GM18511 (cell line): ENCODE measurements around the gene PRR22.

Source experiments
- ATAC-seq: cut with Tn5 transposase; IDR thresholded peaks from one replicate; pipeline ENCODE4 v1.9.1; 2021; ENCODE audit warnings: mild to moderate bottlenecking, moderate library complexity; ENCODE audit not compliant: unreplicated experiment

PRR22 gene

DNA sequence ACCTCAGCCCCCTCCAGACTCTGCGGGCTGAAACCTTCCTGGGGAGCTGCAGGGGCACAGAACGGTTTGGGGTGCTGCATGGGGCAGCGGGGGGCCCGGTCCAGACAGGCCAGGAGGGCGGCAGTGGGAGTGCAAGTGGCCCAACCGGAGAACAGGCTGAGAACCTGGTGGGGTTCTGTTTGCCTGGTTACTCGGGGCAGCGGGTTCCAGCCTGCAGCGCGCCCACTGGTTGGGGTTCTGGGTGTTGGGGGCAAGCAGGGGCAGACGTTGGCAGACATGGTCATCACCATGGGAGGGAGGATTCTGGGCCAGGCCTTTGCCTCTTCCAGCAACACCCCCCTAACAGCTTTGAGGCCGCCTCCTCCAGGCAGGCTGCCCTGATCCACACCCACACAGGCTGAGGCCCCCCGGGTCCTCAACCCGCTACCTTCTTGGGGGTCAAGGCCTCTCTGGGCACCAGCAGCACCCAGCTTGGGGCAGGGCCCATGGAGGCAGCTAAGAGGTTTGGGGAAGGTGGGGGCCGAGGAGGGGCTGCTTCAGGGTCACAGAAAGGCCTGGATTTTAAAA lies at the start of gene PRR22:
PRR22 (minus strand) TSS at position 166 of the 567 bp plus-strand sequence; CDS start at position 80, 86 bp downstream.
- no peak for ATAC-seq

DNA sequence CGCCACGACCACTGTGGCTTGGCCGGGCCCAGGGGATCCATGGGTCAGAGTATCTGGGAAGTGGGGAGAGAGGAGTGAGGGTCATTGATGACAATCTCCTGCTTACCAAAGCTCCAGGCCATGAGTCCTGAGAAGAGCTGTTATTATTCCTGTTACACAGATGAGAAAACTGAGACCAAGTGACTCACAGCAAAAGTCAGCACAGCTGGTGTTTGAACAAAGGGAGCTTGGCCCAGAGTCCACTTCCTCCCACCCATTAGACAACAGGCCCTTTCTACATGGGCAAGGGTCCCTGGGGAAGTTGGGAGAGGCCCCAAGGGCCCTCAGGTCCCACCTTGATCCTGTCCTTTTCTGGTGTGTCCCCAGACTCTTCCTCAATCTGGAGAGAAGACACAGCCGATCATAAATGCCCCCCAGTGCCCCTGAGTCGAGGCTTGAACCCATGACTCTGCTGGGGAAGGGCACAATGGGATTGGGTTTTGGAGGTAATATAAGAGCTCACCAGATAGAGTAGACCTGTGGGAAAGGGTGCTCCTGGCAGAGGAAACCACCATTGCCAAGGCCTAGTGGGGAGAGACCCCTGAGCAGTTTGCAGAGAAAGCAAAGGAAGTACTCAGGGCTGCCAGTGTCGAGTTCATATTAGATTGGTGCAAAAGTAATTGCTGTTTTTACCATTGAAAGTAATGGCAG lies 48.1 kb upstream of the PRR22 start:
- no peak for ATAC-seq

DNA sequence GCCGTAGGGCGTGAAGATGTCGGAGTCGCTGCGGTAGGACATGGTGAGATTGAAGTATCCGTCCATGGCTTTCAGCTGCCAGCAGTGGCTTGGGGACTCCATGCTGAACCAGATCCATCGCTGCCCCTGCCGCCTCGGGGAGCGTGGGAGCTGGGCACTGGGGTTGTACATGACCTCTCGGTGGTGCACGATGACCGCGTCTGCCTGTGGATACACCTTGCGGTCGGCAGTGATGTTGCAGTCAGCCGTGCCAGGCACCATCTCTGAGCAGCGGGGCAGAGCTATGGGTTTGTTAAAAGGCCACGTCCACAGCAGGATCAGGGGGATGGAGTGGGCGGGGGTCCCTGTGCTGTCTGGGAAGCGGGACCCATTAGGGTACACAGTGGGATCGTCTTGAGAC lies 47.5 kb upstream of the PRR22 start:
- ATAC-seq = no peak

DNA sequence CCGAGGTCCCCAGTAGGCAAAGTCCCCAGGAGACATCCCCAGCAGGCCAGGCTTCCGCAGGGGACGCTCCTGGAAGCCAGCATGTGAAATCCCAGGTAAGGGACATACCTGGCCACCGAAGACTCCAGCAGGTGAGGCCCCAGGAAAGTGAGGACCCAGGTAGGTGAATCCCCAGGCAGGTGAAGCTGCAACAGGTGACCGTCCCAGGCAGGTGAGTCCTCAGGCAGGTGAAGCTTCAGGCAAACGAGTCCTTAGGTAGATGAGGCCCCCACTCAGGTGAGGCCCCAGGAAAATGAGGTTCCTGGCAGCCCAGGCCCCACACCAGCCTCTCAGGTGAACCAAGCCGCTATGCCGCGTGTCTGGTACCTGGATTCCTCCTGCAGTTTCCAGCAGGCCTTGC lies 46.6 kb upstream of the PRR22 start:
- no peak for ATAC-seq

GRCh38 chr19:5829567-5830310 lies 45.2 kb upstream of the PRR22 start:
- ATAC-seq = no peak

DNA sequence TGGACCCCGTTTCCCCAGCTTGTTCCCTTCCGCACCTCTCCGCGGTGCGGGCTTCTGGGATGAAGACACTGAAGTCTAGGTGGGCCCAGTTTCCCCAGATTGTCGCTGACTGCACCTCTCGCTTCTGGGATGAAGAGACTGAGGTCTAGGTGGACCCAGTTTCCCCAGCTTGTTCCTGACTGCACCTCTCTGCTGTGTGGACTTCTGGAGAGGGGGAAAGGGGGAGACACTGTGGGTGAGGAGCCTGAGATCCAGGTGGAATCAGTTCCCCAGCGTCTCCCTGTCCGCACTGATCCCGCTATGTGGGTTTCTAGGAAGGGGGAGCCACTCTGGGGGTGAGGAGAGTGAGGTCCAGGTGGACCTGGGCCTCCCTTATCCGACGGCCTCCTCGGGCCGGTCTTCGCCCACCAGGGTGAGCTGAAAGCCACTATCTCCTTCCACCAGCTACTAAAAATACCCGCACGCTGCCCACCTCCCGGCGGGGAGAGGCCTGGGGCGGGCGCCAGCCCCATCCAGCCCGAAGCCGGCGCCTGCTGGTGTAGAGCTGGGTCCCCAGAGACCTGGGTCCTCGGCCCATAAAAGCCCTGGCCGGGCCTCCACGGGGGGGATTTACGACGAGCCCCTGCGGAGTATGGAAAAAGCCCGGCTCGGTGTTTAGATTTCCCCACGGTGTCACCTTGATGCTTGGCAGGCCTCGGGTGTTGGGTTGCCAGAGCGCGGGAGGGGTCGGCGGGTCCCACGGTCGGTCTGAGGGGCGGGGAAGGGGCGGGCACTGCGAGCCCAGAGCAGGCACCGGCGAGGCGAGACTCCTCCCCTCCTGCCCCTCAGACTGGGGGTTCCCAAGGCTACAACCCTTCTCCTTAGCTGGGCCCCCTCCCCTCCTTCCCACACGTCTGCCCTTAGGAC lies 44.4 kb upstream of the PRR22 start:
- no peak for ATAC-seq

- peak; percentile 71 for ATAC-seq
Measured at GRCh38 chr19:5827891-5828660, 43.5 kb upstream of the PRR22 start.

GRCh38 chr19:5827342-5827890 lies 42.9 kb upstream of the PRR22 start:
- no peak for ATAC-seq

DNA sequence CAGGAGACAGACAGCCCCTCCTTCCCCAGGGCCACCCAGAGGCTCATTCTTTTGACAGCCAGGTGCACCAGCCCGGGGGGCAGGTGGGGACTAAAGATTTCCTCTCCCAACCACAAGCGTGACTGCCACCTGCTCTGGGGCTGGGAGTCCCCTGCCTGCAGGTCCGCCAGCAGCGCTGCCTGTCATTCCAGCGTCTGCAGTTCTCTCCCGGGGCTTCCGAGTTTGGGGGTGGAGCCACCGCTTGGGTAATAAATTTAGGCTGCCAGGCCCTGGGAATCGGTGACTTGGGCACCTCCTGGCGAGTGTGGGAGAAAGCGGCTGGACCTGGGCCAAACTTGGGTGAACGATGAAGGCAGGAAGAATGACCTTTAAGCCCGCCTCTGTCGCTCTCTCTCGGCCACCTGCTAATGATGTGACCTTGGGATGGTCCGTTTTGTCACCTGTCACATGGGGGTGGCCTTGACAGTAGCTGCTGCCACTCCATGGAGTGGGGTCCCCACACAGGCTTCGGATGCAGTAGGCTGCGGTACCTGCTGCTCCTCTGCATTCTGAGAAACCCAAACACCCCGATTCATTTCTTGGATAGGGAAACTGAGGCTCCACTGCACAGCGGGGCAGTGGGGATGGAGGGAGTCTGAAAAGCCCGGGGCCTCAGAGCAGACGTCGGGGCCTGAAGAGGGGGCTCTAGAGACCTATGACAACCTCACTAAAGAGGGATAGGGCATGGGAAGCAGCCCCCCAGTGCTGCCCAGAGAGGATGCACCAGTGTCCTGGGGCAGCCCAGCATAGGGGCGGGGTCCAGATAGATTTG lies 42.2 kb upstream of the PRR22 start:
- no peak for ATAC-seq

GRCh38 chr19:5825178-5825577 lies 40.6 kb upstream of the PRR22 start:
- ATAC-seq = no peak

DNA sequence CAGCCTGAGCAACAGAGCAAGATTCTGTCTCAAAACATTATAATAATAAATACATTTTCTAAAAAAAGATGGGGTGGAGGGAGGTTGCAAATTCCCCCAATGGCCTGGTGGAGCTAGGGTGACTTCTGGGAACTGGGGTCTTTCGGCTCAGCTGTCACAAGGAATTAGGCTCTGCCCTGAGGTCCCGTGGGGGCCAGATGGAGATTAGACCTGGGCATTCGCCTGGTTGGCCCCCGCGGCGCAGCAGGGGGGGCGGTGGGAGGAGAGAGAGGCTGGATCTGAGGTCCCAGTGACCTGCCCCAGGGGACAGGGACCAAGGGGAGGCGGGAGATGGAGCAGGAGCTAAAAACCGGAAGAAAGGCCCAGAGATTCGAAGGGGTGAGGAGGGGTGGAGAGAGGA lies 40.2 kb upstream of the PRR22 start:
- ATAC-seq = no peak

DNA sequence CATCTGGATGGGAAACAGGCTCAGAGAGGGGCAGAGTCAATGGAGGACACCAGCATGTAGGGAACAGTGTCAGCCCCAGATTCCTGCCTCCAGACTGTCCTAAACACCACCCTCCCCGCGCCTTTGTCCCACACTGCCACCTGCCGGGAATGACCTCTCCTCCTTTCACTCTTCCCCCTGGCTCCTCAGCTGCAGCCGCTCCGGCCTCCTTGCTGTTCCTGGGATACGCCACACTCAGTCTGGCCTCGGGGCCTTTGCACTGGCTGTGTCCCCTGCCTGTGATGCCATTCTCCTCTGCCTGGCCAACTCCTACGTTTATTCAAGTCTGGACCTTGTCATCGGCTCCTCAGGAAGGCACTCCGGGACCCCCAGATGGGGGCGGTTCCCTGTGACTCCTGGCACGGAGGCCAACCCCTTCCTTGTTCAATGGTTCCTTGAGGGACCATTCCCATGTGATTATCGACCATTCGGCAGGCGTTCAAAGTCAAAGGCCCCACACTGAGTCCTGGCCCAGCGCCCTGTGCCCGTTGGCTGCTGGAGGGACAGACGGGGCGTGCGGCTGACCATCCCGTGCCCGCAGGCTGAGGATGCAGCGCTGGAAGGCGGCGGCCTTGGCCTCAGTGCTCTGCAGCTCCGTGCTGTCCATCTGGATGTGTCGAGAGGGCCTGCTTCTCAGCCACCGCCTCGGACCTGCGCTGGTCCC lies 39.2 kb upstream of the PRR22 start:
- no peak for ATAC-seq

DNA sequence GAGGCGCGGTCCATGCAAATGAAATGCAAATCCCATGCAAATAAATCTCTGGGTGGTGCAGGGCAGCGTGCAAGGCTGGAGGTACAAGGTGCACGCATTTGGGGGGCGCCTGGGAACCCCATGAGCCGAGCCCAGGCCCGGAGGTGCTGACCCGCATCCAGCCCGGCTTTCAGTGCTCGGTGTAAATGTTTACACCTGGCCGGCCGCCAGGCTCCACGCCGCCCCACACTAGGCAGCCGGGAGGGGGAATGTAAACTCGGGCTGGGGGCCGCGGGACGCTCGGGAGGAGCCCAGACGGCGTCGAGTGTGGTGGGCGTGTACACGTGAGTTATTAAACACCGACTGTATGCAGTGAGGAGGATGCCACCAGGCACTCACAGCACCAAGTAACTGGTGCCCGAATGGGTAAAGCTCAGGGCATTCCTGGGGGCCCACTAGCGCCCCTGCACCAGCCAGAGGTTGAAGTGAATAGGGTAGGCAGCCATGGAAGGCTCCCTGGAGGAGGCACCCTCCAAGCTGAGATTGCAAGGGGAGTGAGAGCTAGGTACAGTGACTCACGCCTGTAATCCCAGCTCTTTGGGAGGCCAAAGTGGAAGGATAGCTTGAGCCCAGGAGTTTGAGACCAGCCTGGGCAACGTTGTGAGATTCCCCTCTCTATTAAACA lies 37.8 kb upstream of the PRR22 start:
- no peak for ATAC-seq

GRCh38 chr19:5821521-5822180 lies 37.1 kb upstream of the PRR22 start:
- ATAC-seq = no peak

DNA sequence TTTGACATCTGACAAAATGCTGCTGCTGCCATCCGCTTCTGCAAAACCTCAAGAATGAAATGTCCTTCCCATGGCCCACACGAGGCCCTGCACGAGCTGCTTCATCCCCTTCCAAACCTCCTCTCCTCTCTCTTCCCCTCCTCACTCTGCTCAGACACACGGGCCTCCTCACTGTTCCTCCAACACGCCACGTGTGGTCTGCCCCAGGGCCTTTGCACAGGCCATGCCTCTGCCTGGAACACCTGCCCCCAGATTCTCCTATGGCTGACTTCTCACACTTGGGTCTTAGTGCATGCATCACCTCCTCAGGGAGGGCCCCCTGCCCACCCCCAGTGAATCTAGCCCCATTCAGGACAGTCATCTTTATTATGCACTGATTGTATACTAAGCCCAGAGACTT lies 36.2 kb upstream of the PRR22 start:
- ATAC-seq = no peak

DNA sequence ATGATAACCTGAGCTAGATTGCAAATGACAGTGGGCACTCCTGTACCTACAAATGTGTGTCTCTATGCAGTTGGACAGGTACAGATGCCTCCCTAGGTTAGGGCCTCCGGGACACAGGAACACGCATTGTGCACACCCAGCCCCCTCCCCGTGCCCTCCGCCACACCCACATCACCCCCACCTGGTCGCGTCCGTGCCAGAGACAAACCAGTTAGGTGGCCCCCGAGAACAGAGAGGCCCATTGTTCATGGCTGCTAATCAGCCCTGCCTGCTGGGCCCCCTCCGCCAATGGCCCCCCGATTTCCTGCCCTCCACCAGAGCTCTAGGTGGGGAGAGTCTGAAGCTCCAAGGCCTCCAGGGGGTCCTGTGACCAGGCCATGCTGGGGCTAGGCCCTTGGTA lies 34.0 kb upstream of the PRR22 start:
- ATAC-seq = no peak

DNA sequence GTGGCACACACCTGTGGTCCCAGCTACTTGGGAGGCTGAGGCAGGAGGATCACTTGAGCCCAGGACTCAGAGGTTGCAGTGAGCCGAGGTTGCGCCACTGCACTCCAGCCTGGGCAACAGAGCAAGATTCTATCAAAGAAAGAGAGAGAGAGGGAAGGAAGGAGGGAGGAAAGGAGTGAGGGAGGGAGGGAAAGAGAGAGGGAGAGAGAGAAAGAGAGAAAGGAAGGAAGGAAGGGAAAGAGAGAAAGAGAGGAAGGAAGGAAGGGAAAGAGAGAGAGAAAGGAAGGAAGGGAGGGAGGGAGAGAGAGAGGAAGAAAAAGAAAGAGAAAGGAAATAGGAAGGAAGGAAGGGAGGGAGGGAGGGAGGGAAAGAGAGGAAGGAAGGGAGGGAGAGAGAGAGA lies 32.7 kb upstream of the PRR22 start:
- no peak for ATAC-seq

DNA sequence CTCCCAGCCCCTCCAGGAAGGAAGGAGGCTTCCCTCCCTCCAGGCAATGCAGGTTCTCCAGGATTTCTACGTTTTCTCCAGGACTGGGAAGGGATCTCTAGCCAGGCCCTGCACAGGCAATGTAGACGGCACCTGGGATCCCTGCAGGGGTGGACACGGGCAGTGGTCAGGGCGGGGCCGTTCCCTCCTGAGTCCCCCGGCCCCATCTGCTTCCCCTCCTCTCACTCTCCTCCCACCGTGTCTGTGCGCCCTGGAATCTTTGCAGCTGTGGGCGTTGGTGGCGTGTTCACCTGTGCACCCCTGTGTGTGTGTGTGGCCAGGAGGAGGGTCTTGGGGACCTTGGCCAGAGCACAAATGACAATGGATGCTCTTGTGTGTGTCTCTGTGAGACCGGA lies 30.3 kb upstream of the PRR22 start:
- no peak for ATAC-seq
